MM.1S (cell line): Measurements from ENCODE around the gene OR5AS1.

Experiments
- EZH2 ChIP-seq: fragments of 300-600 bp; sonication (generic); optimal IDR thresholded peaks from 2 replicates; pipeline ENCODE3; 2017; ENCODE audit warnings: low read depth, mild to moderate bottlenecking, antibody characterized with exemption, low read length, mixed read lengths
- EZH2phosphoT487 ChIP-seq: fragments of 300-600 bp; sonication (generic); IDR thresholded peaks from 2 replicates; pipeline ENCODE4 v1.6.1; 2018; ENCODE audit warnings: antibody characterized with exemption, low read length
- TF ChIP-seq, protein P1 (sequence below): fragments of 300-600 bp; sonication (generic); IDR thresholded peaks from 2 replicates; pipeline ENCODE4 v1.5.1; 2016; ENCODE audit warnings: antibody characterized with exemption, low read length, mixed read lengths

DNA sequence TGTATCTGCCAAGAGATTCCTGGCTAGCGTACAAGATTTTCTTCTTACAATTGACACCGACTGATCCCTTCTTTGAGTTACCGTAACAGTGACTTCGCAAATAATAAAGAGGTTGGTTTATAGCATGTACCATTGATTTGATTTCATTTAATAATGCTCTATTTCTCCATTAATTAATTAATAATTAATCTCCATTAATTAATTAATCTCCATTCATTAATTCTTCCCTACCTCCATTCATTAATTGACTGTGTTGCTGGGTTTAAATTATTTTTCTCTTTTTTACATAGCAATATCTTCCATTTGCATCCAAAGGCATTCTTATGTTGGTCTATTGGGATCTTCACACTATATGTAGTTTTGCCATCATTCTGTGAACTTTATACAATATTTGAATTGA lies 21.0 kb downstream of the OR5AS1 start:
- TF ChIP-seq, protein P1, sequence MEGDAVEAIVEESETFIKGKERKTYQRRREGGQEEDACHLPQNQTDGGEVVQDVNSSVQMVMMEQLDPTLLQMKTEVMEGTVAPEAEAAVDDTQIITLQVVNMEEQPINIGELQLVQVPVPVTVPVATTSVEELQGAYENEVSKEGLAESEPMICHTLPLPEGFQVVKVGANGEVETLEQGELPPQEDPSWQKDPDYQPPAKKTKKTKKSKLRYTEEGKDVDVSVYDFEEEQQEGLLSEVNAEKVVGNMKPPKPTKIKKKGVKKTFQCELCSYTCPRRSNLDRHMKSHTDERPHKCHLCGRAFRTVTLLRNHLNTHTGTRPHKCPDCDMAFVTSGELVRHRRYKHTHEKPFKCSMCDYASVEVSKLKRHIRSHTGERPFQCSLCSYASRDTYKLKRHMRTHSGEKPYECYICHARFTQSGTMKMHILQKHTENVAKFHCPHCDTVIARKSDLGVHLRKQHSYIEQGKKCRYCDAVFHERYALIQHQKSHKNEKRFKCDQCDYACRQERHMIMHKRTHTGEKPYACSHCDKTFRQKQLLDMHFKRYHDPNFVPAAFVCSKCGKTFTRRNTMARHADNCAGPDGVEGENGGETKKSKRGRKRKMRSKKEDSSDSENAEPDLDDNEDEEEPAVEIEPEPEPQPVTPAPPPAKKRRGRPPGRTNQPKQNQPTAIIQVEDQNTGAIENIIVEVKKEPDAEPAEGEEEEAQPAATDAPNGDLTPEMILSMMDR: no peak
- TF ChIP-seq EZH2: no peak
- no peak for TF ChIP-seq EZH2phosphoT487
